HEK293 (cell line): ENCODE measurements around the gene ABHD12.

ENCODE experiments used
- ELK4 ChIP-seq: IDR thresholded peaks from 2 replicates; pipeline ENCODE4 v1.6.1; 2011; ENCODE audit warnings: mild to moderate bottlenecking, low read depth, low read length, borderline replicate concordance
- GLIS2 ChIP-seq: fragments of 450-650 bp; formaldehyde crosslinking; IDR thresholded peaks from 2 replicates; pipeline ENCODE4 v1.5.1; 2016; ENCODE audit warnings: missing biosample characterization, missing genetic modification characterization
- HIC1 ChIP-seq: fragments of 450-650 bp; formaldehyde crosslinking; IDR thresholded peaks from 2 replicates; pipeline ENCODE4 v1.5.1; 2016; ENCODE audit warnings: missing biosample characterization, missing genetic modification characterization
- INSM2 ChIP-seq: fragments of 450-650 bp; formaldehyde crosslinking; IDR thresholded peaks from 2 replicates; pipeline ENCODE4 v1.5.1; 2016; ENCODE audit warnings: missing biosample characterization, missing genetic modification characterization
- PATZ1 ChIP-seq: fragments of 450-650 bp; formaldehyde crosslinking; IDR thresholded peaks from 2 replicates; pipeline ENCODE4 v1.5.1; 2016; ENCODE audit warnings: missing biosample characterization, missing genetic modification characterization
- PRDM10 ChIP-seq: fragments of 450-650 bp; formaldehyde crosslinking; IDR thresholded peaks from 2 replicates; pipeline ENCODE4 v1.5.1; 2016; ENCODE audit warnings: missing biosample characterization, missing genetic modification characterization
- SETDB1 ChIP-seq: IDR thresholded peaks from one replicate; pipeline ENCODE4 v1.6.1; 2017; ENCODE audit warnings: mild to moderate bottlenecking, low read length, moderate library complexity, mixed read lengths; ENCODE audit not compliant: insufficient read length
- SP7 ChIP-seq: fragments of 450-650 bp; formaldehyde crosslinking; IDR thresholded peaks from 2 replicates; pipeline ENCODE4 v1.5.1; 2016; ENCODE audit warnings: missing biosample characterization, missing genetic modification characterization
- WT1 ChIP-seq: fragments of 450-650 bp; formaldehyde crosslinking; IDR thresholded peaks from 2 replicates; pipeline ENCODE4 v1.5.1; 2016; ENCODE audit warnings: missing biosample characterization, missing genetic modification characterization
- YY1 ChIP-seq: fragments of 450-650 bp; formaldehyde crosslinking; IDR thresholded peaks from 2 replicates; pipeline ENCODE4 v1.5.1; 2018; ENCODE audit warnings: missing biosample characterization, missing genetic modification characterization
- ZBTB44 ChIP-seq: fragments of 450-650 bp; IDR thresholded peaks from 2 replicates; pipeline ENCODE4 v1.5.1; 2018; ENCODE audit warnings: missing biosample characterization, mild to moderate bottlenecking, missing genetic modification characterization
- ZNF157 ChIP-seq: fragments of 450-650 bp; formaldehyde crosslinking; IDR thresholded peaks from 2 replicates; pipeline ENCODE4 v1.5.1; 2016; ENCODE audit warnings: missing biosample characterization, missing genetic modification characterization
- ZNF18 ChIP-seq: fragments of 450-650 bp; formaldehyde crosslinking; IDR thresholded peaks from 2 replicates; pipeline ENCODE4 v1.5.1; 2016; ENCODE audit warnings: missing biosample characterization, missing genetic modification characterization
- ZNF211 ChIP-seq: fragments of 450-650 bp; formaldehyde crosslinking; IDR thresholded peaks from 2 replicates; pipeline ENCODE4 v1.5.1; 2016; ENCODE audit warnings: low read depth, missing biosample characterization, missing genetic modification characterization
- ZNF366 ChIP-seq: fragments of 450-650 bp; formaldehyde crosslinking; conservative IDR thresholded peaks from 2 replicates; pipeline ENCODE4 v1.5.1; 2016; ENCODE audit warnings: missing biosample characterization, missing genetic modification characterization
- ZNF416 ChIP-seq: fragments of 450-650 bp; formaldehyde crosslinking; IDR thresholded peaks from 2 replicates; pipeline ENCODE4 v1.5.1; 2016; ENCODE audit warnings: missing biosample characterization, missing genetic modification characterization
- ZNF433 ChIP-seq: fragments of 450-650 bp; formaldehyde crosslinking; IDR thresholded peaks from 2 replicates; pipeline ENCODE4 v1.5.1; 2016; ENCODE audit warnings: missing biosample characterization, missing genetic modification characterization, low read depth
- ZNF600 ChIP-seq: fragments of 450-650 bp; formaldehyde crosslinking; IDR thresholded peaks from 2 replicates; pipeline ENCODE4 v1.5.1; 2016; ENCODE audit warnings: missing biosample characterization, missing genetic modification characterization
- ZNF629 ChIP-seq: fragments of 450-650 bp; formaldehyde crosslinking; IDR thresholded peaks from 2 replicates; pipeline ENCODE4 v1.5.1; 2017; ENCODE audit warnings: missing biosample characterization, missing genetic modification characterization
- ZNF677 ChIP-seq: fragments of 450-650 bp; IDR thresholded peaks from 2 replicates; pipeline ENCODE4 v1.5.0; 2018; ENCODE audit warnings: missing biosample characterization, mild to moderate bottlenecking, missing genetic modification characterization, moderate library complexity
- ZNF692 ChIP-seq: fragments of 450-650 bp; formaldehyde crosslinking; IDR thresholded peaks from 2 replicates; pipeline ENCODE4 v1.5.1; 2016; ENCODE audit warnings: missing biosample characterization, missing genetic modification characterization
- ZNF76 ChIP-seq: fragments of 450-650 bp; formaldehyde crosslinking; IDR thresholded peaks from 2 replicates; pipeline ENCODE4; 2016; ENCODE audit warnings: low read depth, missing biosample characterization, missing genetic modification characterization, borderline replicate concordance

The ABHD12 gene

GRCh38 chr20:25390538-25391528, at the start of gene ABHD12 (continued):
- peak; percentile 89 for TF ChIP-seq ZBTB44
- peak; percentile 83 for TF ChIP-seq GLIS2 (tag by site-specific recombination)
- TF ChIP-seq PATZ1 (tag by site-specific recombination): peak; percentile 59
- no peak for TF ChIP-seq SETDB1
- peak; percentile 72; the same call in 1 of the 2 replicates for TF ChIP-seq YY1 (tag by site-specific recombination)
- TF ChIP-seq ELK4: no peak
- TF ChIP-seq SP7: peak; percentile 58
- TF ChIP-seq ZNF416: no peak
- peak; percentile 48 for TF ChIP-seq ZNF629 (tag by site-specific recombination)
- no peak for TF ChIP-seq ZNF366 (tag by site-specific recombination)
- TF ChIP-seq WT1 (tag by site-specific recombination): peak; percentile 40; the same call in 1 of the 2 replicates
- no peak for TF ChIP-seq ZNF433
- TF ChIP-seq ZNF677 (tag by site-specific recombination): peak; percentile 67
- no peak for TF ChIP-seq ZNF211 (tag by site-specific recombination)
- no peak for TF ChIP-seq ZNF157
- peak; percentile 61; the same call in 1 of the 2 replicates for TF ChIP-seq ZNF76 (tag by site-specific recombination)
- TF ChIP-seq PRDM10 (tag by site-specific recombination): peak; percentile 30
- peak; percentile 43; the same call in 1 of the 2 replicates for TF ChIP-seq ZNF692 (tag by site-specific recombination)
- peak; percentile 39; the same call in 1 of the 2 replicates for TF ChIP-seq ZNF18 (tag by site-specific recombination)
- peak; percentile 93 for TF ChIP-seq HIC1 (tag by site-specific recombination)
- peak; percentile 84 for TF ChIP-seq ZNF600 (tag by site-specific recombination)
- no peak for TF ChIP-seq INSM2 (tag by site-specific recombination)
